MV-4-11 (cell line): ENCODE data around the gene IQCH.
A peak's percentile ranks its signal among the peaks of the same experiment; 100 is the strongest.
"Not testable (repeated sequence)": the region's sequence is repeated elsewhere in the genome, so short reads cannot be mapped to it uniquely, and the experiment has no call there.

ENCODE experiments used
- DNase-seq: peaks from one replicate; lab custom pipeline; 2025; lab: John Stamatoyannopoulos, UW

The IQCH gene

DNA sequence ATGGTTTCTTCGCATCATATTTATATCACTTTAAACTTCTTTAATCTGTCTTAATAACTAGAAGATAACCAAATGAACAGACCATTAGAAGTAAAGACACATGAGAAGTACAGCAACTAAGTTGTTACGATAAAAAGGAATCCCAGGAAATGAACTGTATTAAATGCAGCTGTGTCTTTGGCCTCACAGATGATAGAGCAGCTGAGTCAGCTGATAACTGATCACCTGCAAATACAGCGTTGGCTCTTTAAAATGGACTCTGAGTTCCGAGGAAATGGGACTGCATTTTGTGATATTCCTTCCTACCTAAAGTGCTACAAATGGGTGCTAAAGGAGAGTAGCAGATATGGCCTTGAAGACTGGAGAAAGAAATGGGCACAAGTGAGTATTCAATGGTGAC lies 145.3 kb downstream of the IQCH start:
- DNase-seq, result no peak

GRCh38 chr15:67400890-67401289 lies 146.3 kb downstream of the IQCH start:
- DNase-seq, result no peak

GRCh38 chr15:67401336-67401735 lies 146.8 kb downstream of the IQCH start:
- DNase-seq, result no peak

- no peak for DNase-seq
These were observed 149.0 kb downstream of the IQCH start for GRCh38 chr15:67403428-67404154.

- no peak for DNase-seq
These were observed 150.9 kb downstream of the IQCH start for GRCh38 chr15:67405208-67406191.

GRCh38 chr15:67406257-67406861 lies 151.8 kb downstream of the IQCH start:
- DNase-seq, result no peak

DNA sequence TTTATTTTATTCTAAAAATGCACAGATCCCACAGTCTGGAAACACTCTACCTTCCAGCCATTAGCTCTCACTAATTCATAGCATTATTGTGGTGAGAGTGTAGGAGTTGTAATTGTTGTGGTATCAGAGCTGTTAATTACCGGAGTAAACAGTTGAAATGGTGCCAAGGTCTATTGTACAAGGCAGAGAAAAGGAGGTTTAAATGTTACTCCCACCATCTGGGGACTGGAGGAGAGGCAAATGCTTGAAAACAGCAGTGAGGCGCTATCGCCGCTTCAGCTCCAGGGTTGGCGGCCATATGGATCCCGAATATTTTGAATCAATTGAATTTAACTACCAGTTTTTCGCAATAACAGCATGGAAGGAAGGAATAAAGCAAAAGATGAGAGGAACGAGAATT lies 153.2 kb downstream of the IQCH start:
- DNase-seq, result no peak

DNA sequence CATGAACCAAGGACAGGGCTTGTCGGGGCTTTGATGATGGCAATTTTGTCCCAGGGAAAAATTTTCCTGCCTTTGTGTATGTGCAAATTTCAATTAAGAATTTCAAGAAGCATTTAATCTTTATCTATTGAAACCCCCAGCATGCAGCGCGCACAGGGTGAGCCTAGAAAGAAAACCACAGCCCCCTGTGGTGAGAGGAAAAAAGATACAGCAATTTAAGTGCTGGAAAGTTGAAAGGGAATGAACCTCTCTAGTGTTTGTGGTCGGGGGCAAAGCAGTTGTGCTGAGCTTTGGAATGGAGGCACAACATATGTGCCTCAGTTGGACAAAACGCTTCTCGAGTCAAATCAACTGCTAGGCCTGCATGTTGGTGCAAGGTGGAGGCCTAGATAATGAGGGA lies 154.6 kb downstream of the IQCH start:
- DNase-seq, result no peak

DNA sequence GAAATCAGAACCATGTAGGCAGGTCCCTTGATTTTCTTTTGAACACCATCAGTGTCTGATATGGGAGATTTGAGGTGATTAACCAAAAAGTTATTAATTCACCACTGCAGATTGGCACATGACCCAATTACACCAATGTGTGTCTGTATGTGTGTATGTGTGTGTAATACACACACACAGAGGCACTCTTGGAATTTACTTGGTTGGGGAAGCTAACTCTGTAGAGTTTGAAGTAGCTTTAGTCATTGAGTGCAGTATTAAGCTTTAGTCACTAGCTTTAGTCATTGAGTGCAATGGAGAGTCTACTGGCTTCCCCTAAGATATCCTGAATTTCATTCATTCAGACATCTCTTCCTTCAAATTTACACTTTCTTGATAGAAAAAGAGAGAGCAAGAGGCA lies 156.9 kb downstream of the IQCH start:
- DNase-seq, result no peak

- peak; percentile 51 for DNase-seq
These were observed 159.3 kb downstream of the IQCH start for GRCh38 chr15:67413770-67414390.

- DNase-seq, result no peak
These were observed 160.6 kb downstream of the IQCH start for GRCh38 chr15:67415181-67415580.

GRCh38 chr15:67416891-67417290 lies 162.3 kb downstream of the IQCH start:
- DNase-seq, result no peak

DNA sequence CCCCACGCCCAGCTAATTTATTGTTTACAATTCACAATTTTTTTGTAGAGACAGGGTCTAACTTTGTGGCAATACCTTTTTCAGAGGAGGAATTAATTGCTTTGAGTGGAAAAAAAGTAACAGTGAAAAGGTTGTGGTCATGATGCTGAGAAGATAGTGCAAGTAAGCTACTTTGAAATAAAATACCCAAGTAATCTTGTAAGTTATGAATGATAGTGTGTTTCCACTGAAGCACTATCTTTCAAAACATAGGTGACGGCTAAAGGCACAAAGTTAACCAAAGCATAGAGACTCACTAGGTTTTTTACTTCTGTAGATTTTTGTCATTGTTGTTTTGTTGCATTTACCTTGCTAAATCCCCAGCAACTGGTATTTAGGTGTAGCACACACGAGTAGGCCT lies 165.1 kb downstream of the IQCH start:
- no peak for DNase-seq

- DNase-seq, result no peak
These were observed 165.6 kb downstream of the IQCH start for GRCh38 chr15:67420137-67420536.

GRCh38 chr15:67421105-67421504 lies 166.5 kb downstream of the IQCH start:
- DNase-seq, result no peak

DNA sequence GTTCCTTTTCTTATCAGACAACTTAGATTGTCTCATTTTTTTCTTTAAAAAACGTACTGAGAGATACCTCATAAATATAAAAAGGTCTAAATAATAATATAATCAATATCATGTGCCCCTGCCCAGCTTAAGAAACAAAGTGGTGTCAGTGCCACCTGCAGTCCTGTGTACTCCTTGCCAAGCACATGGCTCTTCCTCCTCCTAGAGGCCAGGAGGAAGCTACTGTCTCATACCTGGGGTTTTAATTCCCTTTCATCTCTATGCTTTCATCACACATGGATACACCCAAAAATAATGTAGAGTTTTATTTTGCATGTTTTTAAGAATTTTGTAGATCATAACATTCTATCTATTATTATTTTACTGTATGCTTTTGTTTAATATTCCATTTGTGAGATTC lies 167.7 kb downstream of the IQCH start:
- DNase-seq, result no peak

GRCh38 chr15:67433495-67434099 lies 179.0 kb downstream of the IQCH start:
- peak; percentile 44 for DNase-seq

DNA sequence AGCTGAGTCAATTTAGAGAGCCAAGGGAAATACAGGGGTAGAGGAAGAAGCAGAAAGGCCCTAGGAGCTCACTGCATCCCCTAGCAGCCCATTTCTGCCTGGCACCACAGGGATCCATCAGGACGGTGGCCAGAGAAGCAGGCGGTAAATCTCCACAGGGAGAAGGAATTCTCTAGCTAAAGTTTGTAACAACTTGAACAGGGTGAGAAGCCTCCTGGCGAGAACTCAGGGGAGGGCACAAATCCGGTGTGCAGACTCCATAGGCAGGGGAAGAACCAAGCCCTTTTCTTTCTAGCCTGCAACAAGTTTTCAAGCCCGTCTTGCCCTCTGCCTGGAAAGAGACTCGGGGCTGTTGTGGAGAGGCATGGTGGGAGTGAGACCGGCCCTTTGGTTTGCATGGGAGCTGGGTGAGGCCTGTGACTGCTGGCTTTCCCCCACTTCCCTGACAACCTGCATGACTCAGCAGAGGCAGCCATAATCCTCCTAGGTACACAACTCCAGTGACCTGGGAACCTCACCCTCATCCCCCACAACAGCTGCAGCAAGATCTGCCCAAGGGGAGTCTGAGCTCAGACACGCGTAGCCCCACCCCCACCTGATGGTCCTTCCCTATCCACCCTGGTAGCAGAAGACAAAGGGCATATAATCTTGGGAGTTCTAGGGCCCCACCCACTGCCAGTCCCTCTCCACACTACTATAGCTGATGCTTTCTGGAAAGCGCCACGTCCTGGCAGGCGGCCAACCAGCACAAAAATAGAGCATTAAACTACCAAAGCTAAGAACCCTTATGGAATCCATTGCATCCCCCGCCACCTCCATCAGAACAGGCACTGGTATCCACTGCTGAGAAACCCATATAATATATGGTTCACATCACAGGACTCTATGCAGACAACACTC lies 182.0 kb downstream of the IQCH start:
- DNase-seq, result not testable (repeated sequence)

GRCh38 chr15:67444100-67444499 lies 189.5 kb downstream of the IQCH start:
- DNase-seq, result no peak

DNA sequence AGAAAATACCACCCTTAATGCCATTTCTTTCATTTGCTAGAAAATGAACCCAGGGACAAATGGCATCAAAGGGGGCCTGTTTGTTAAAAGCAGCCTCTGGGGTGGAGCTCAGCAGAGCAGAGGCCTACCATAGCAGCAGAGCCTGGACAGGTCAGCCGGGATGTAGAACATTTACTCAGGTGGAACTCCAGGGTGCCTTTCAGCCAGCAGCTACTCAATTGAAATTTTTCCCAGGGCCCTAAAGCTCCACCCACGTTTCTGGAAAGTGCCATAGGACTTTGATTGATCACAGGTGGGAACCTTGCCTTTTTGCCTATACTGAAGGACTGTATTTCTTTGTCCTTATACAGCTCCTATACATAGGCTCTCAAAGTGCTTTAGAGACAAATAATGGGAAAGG lies 191.9 kb downstream of the IQCH start:
- DNase-seq, result no peak

- not testable (repeated sequence) for DNase-seq
These were observed 193.8 kb downstream of the IQCH start for GRCh38 chr15:67448372-67448771.
